Kidney tubule cell (primary cell): ENCODE data around the gene ATP1A2.
"Not testable (repeated sequence)": the region's sequence is repeated elsewhere in the genome, so short reads cannot be mapped to it uniquely, and the experiment has no call there.

Experiments used
- DNase-seq: peaks from one replicate; pipeline ENCODE4 v3.0.0-alpha.2; 2018; ENCODE audit warnings: low spot score

ATP1A2 gene

GRCh38 chr1:160101037-160101716, 14.4 kb upstream of the ATP1A2 start:
- peak; percentile 78 for DNase-seq

- DNase-seq, result no peak
Measured at GRCh38 chr1:160101717-160102522, 13.6 kb upstream of the ATP1A2 start.

- no peak for DNase-seq
Measured at GRCh38 chr1:160103658-160104408, 11.7 kb upstream of the ATP1A2 start.

GRCh38 chr1:160104486-160104885, 11.1 kb upstream of the ATP1A2 start:
- no peak for DNase-seq

GRCh38 chr1:160105155-160105554, 10.4 kb upstream of the ATP1A2 start:
- no peak for DNase-seq

- DNase-seq, result no peak
Measured at GRCh38 chr1:160107512-160107911, 8.0 kb upstream of the ATP1A2 start.

GRCh38 chr1:160108888-160109662, 6.5 kb upstream of the ATP1A2 start:
- DNase-seq, result peak; percentile 40

GRCh38 chr1:160109686-160110085, 5.9 kb upstream of the ATP1A2 start:
- DNase-seq, result no peak

GRCh38 chr1:160111462-160111861, 4.1 kb upstream of the ATP1A2 start:
- DNase-seq, result not testable (repeated sequence)

- DNase-seq, result no peak
Measured at GRCh38 chr1:160112357-160112756, 3.2 kb upstream of the ATP1A2 start.

GRCh38 chr1:160113407-160113806, 2.2 kb upstream of the ATP1A2 start:
- no peak for DNase-seq

- DNase-seq, result no peak
Measured at GRCh38 chr1:160114085-160114484, 1.5 kb upstream of the ATP1A2 start.

GRCh38 chr1:160116283-160117147, 956 bp downstream of the ATP1A2 start:
- DNase-seq, result peak; percentile 52

- no peak for DNase-seq
Measured at GRCh38 chr1:160117300-160117699, 1.7 kb downstream of the ATP1A2 start.

GRCh38 chr1:160117709-160118183, 2.2 kb downstream of the ATP1A2 start:
- DNase-seq, result no peak

GRCh38 chr1:160118928-160119327, 3.4 kb downstream of the ATP1A2 start:
- DNase-seq, result no peak

- DNase-seq, result no peak
Measured at GRCh38 chr1:160120797-160121196, 5.2 kb downstream of the ATP1A2 start.

- DNase-seq, result no peak
Measured at GRCh38 chr1:160121388-160121787, 5.8 kb downstream of the ATP1A2 start.

GRCh38 chr1:160122978-160123495, 7.5 kb downstream of the ATP1A2 start:
- DNase-seq, result no peak

GRCh38 chr1:160123726-160124125, 8.2 kb downstream of the ATP1A2 start:
- DNase-seq, result no peak
